ENCODE data around the gene PDHX.

PDHX gene

GRCh38 chr11:34988294-34989255 lies 72.2 kb downstream of the PDHX start:
- DNase-seq (ENCODE audit: low spot score) (peak; percentile 45), FAIRE-seq (peak; percentile 91)

GRCh38 chr11:34990916-34991315 lies 74.5 kb downstream of the PDHX start:
- peak; percentile 54 for DNase-seq (ENCODE audit: low spot score)
- FAIRE-seq: peak; percentile 98

DNA sequence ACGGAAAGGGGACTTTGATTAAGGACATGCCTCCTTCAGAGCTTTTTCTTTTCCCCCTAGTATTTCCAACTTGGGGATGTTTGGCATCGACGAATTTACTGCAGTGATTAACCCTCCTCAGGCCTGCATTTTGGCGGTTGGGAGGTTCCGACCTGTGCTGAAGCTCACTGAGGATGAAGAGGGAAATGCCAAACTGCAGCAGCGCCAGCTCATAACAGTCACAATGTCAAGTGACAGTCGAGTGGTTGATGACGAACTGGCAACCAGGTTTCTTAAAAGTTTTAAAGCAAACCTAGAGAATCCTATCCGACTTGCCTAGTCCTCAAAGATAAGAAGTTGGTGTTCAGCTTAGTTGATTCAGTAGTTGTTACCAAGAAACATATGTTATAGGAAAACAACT lies 78.4 kb downstream of the PDHX start:
- no peak for FAIRE-seq

DNA sequence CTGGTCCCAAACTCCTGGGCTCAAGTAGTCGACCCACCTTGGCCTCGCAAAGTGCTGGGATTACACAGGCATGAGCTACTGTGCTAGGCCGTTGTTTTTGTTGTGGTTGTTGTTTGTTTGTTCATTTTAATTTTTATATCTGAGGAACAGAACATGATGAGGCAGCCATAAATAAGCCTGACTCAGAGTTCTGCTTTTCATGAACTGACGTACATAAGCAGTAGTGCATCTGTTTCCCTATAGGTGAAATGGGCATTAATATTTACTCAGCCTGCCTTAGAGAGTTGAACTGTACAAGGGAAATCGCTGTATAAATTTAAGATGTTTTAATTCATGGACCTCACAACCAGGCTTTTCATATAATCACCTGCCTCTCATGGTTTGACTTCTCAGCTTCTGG lies 80.5 kb downstream of the PDHX start:
- FAIRE-seq (no peak), DNase-seq (ENCODE audit: low spot score) (no peak)

More for the DNA sequence above, 78.4 kb downstream of the PDHX start:
- DNase-seq (ENCODE audit: low spot score): no peak

DNA sequence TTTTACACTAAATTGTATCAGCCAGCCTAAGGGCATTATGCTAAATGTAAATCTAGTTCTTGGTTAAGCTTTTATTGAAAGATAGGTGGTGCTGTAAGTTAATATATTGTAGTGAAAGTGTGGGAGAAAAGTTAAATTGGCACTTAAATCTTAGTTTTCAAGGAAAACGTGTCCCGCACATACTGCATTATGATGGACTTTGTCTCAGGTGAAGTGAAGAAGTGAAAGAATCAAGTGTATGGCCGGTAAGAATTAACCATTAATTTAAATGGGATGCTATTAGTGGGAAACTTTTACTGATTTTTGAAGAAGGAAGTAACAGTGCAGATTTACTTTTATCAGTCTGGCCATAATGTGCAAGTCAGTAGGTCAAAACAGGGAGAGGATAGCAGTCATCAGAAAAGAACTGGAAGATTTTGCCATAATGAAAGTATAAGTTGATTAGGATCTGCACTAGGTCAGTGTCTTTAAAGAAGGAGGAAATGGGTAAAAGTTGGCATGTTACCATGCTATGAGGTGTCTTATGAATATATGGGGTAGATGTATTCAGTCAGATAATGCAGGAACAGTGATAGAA lies 81.6 kb downstream of the PDHX start:
- peak; percentile 30 for DNase-seq (ENCODE audit: low spot score)
- FAIRE-seq: peak; percentile 73

DNA sequence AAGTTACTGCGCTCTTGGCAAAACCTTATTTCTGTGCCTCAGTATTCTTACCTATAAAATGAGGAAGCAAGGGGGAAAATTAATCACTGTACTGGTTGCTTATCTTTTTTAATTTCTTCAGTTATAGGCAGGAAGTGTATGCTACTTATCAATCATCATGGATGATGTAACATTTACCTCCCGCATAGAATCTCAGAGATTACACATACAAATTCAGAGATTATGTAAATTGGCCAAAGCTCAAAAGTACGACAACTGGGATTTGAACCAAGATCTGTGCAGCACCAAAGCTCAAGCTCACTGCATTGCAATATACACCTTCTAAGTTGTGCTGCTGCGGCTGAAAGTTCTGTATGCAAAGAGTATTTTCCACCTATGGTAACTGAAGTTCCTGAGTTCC lies 83.0 kb downstream of the PDHX start:
- no peak for FAIRE-seq

GRCh38 chr11:35003186-35003585 lies 86.8 kb downstream of the PDHX start:
- DNase-seq (ENCODE audit: low spot score) (no peak), FAIRE-seq (no peak)

More for the DNA sequence above, 83.0 kb downstream of the PDHX start:
- no peak for DNase-seq (ENCODE audit: low spot score)

DNA sequence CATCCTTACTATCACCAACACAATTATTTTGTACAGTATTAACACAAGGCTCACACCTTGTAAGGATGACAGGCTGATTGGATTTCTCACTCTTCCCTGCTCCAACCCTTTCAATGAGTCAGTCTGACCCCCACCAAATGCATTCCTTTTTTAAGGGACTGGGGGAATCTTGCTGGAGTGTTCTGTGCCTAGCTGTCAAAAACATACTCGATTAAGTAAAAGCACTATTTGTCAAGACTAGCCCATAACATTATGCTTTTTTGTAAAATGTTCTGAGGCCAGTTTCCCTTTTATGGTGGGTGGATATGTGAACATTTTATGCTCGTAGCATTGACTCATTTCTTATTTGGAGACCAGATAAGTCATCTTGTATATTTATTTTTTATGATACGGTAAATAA lies 87.2 kb downstream of the PDHX start:
- FAIRE-seq (no peak), DNase-seq (ENCODE audit: low spot score) (no peak)

- FAIRE-seq: no peak
Observed at GRCh38 chr11:35005141-35005780, 88.8 kb downstream of the PDHX start.

DNA sequence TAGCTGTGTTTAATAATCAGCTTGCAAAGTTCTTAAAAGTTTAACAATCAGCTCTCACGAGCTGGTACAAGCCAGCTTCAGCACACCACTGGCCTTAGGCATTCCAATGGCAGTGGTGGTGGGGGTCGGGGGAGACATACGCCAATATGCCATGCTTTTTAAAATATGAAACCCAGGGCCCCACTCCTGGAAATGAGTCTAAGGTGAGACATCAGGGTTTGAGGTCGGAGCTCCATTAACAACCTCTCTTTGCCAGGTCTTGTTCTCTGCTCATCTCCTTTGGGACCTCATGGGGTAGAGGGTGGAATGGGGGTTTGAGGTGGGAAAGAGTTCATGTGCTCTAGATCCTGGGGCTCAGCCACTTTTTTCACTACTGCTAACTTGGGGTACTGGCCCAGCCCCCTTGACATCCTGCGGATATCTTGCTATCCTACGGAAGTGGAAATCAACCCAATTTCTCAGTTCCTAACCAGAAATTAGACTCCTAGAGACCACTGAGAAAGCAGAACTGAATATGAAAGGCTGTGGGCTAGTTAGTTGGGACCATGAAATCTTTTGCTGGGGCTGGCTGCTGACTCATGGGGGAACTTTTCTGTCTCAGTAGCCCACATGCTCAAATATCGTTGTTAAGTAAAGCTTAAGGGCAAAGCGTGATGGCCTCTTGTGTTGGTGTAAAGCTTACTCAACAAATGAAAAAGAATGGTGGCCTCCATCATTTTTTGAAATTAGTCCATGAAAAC lies 90.1 kb downstream of the PDHX start:
- DNase-seq (ENCODE audit: low spot score) (no peak), FAIRE-seq (no peak)

More at GRCh38 chr11:35005141-35005780, 88.8 kb downstream of the PDHX start:
- no peak for DNase-seq (ENCODE audit: low spot score)

DNA sequence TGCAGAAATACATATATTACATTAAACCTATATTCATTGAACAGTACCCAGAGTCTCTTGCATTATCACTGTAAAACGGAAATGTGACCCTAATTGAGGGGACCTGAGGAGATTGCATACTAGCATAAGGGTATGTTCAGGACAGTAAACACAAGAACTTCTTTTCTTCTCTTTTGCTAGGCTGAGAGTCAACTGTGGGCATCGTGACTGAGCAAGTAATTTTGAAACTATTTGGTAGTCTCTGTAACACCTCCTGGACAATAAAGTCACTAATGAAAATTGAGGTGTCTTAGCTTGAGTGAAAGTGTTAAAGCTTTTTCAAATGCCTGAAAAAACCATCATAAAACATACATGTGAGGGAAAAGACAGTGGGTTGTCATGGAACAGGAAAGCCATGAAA lies 90.9 kb downstream of the PDHX start:
- FAIRE-seq: no peak
- DNase-seq (ENCODE audit: low spot score): no peak

DNA sequence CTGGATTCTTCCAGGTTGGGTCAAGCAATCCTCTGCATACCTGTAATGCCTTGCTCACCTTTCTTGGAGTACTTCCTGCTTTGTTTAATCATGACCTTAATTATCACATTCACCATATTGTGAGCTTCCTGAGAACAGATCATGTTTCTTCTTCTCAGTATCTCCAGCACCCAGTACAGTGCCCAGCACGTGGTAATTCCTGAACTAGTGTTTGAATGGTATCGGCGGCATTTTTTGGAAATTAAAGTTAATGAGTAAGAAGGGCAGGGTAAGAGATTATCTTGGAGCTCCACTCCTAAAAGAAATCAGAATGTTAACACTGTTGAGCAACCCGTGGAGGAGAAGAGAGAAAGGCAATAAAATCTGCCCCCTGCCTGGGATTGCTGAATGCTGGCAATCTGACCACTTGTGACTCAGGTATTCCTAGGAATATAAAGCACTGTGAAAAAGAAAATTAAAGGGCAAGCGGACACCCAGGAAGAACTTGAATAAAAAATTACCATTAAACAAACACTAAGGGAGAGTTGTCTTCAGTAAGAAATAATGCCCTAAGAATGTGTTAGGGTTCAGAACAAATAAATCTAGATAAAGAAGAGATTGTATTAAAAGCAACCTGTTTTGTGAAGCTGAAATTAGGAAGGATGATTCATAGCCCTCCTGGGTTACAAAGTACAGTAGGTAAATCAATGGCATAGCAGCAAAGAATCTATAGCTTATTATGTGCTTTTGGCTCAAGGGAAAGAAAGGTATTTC lies 92.9 kb downstream of the PDHX start:
- FAIRE-seq: peak; percentile 76
- DNase-seq (ENCODE audit: low spot score): peak; percentile 63

DNA sequence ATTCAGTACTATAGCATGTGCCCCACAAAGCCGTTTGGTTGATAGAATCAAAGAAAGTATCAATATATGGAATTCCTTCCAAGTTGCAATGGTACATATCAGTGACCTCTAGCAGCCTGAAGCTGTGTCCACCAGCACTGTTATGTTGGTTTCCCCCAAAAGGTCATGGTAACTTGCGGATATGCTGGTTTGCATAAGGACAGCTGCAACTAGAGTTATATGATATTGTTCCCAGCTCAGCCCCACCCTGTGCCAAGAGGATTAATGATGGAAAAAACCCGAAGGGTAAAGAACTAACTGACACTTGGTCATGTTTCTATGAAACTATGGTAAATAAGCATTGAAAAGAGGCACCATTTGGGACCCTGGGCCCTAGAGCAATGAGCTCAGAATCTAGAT lies 93.5 kb downstream of the PDHX start:
- DNase-seq (ENCODE audit: low spot score) (no peak), FAIRE-seq (no peak)

DNA sequence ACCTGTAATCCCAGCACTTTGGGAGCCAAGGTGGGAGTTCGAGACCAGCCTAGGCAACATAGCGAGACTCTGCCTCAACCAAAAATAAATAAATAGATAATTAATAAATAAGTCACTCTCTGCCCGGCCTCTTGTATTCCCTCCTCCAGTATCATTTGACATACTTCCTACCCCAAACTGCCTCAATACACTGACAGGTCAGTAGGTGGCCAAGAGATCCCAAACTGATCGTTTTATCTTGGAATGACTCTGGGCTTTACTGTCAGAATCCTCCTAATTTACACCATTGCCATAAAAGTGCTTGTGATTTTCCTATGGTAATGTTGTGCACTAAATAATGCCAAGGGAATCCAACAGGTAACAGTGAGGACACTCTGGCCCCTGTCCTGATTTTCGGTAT lies 94.2 kb downstream of the PDHX start:
- no peak for DNase-seq (ENCODE audit: low spot score)
- FAIRE-seq: no peak

GRCh38 chr11:35011389-35011788 lies 95.0 kb downstream of the PDHX start:
- DNase-seq (ENCODE audit: low spot score) (no peak), FAIRE-seq (no peak)

- FAIRE-seq (no peak), DNase-seq (ENCODE audit: low spot score) (no peak)
Observed at GRCh38 chr11:35011944-35012343, 95.5 kb downstream of the PDHX start.

GRCh38 chr11:35012467-35013191 lies 96.2 kb downstream of the PDHX start:
- no peak for FAIRE-seq
- DNase-seq (ENCODE audit: low spot score): no peak

DNA sequence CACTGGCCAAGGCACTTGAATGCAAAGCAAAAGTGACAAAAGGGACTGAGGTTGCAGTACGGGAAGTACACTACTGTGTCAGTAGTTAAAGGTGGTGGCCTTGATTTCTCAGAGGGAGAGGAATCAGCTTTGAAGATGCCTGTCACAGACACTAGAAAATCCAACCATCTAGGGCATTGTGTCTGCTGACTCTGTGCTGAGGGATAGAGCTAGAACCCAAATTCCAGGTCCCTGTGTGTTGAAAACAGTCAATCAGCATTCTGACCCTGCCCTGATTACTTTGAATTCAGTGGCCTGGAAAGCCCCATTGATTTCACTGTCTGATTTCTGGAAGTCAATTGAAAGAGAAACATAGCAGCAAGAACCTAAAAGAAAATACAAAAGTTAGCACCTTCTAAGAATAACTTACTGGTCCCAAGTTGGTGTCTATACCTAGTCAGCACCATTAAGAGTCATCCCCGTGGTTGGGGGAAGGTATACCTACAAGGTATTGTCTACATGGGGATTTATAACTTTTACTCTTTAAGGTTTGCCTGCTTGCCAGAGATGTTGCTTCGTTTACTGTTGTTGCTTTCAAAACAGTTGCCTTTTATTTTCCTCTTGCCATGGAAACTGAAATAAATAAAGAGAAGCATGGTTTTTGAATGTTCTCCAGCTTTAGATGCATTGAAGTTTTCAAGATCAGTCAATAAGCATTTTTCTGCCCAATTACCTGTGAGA lies 97.3 kb downstream of the PDHX start:
- DNase-seq (ENCODE audit: low spot score) (no peak), FAIRE-seq (no peak)

- FAIRE-seq (no peak), DNase-seq (ENCODE audit: low spot score) (no peak)
Observed at GRCh38 chr11:35014346-35014745, 97.9 kb downstream of the PDHX start.
